Mesendoderm (in vitro differentiated cells): ENCODE measurements around the gene VPS33B.

Experiments used
- DNase-seq: peaks from one replicate; pipeline ENCODE4 v3.0.0; 2013
- H2AK5ac ChIP-seq: 2 replicates; pipeline ENCODE4 v1.6.1; 2013; ENCODE audit warnings: low read length, inconsistent platforms
- H2BK120ac ChIP-seq: 2 replicates; pipeline ENCODE4 v1.6.1; 2013; ENCODE audit warnings: low read depth, mild to moderate bottlenecking, low read length, moderate library complexity, mixed read lengths
- H2BK15ac ChIP-seq: replicated peaks from 2 replicates; pipeline ENCODE4 v1.6.1; 2013; ENCODE audit warnings: low read depth, mild to moderate bottlenecking, moderate library complexity
- H2BK5ac ChIP-seq: 2 replicates; pipeline ENCODE4 v1.6.1; 2013; ENCODE audit warnings: low read length, inconsistent platforms
- H3K18ac ChIP-seq: 2 replicates; pipeline ENCODE4 v1.6.1; 2013; ENCODE audit warnings: mild to moderate bottlenecking, low read length, mixed read lengths
- H3K23ac ChIP-seq: one replicate; pipeline ENCODE4 v1.6.1; 2013; ENCODE audit warnings: low read length
- H3K27ac ChIP-seq: 2 replicates; pipeline ENCODE4 v1.5.1; 2013; ENCODE audit warnings: low read depth, mild to moderate bottlenecking, inconsistent platforms, low read length, moderate library complexity
- H3K27me3 ChIP-seq: 2 replicates; pipeline ENCODE4 v1.6.1; 2013; ENCODE audit warnings: low read length, control low read depth, mild to moderate bottlenecking, inconsistent platforms; ENCODE audit not compliant: insufficient read depth, poor library complexity
- H3K36me3 ChIP-seq: 2 replicates; pipeline ENCODE4 v1.6.1; 2013; ENCODE audit warnings: low read length, inconsistent platforms; ENCODE audit not compliant: control insufficient read depth, insufficient read depth
- H3K4ac ChIP-seq: one replicate; pipeline ENCODE4 v1.6.1; 2013; ENCODE audit warnings: low read depth, mild to moderate bottlenecking, low read length, moderate library complexity
- H3K4me1 ChIP-seq: 2 replicates; pipeline ENCODE4 v1.6.1; 2013; ENCODE audit warnings: low read depth, low read length, inconsistent platforms; ENCODE audit not compliant: control insufficient read depth
- H3K4me2 ChIP-seq: 2 replicates; pipeline ENCODE4 v1.6.1; 2013; ENCODE audit warnings: low read length
- H3K4me3 ChIP-seq: 2 replicates; pipeline ENCODE4 v1.5.1; 2013; ENCODE audit warnings: mild to moderate bottlenecking, low read length
- H3K56ac ChIP-seq: one replicate; pipeline ENCODE4 v1.6.1; 2013; ENCODE audit warnings: low read length
- H3K79me1 ChIP-seq: 2 replicates; pipeline ENCODE4 v1.6.1; 2013; ENCODE audit warnings: low read length, inconsistent platforms
- H3K79me2 ChIP-seq: 2 replicates; pipeline ENCODE4 v1.6.1; 2013; ENCODE audit warnings: mild to moderate bottlenecking, low read length; ENCODE audit not compliant: control insufficient read depth, insufficient read depth
- H3K9ac ChIP-seq: 2 replicates; pipeline ENCODE4 v1.6.1; 2013; ENCODE audit warnings: low read length, inconsistent platforms
- H4K5ac ChIP-seq: one replicate; pipeline ENCODE4 v1.6.1; 2013; ENCODE audit warnings: low read length
- H4K8ac ChIP-seq: one replicate; pipeline ENCODE4 v1.6.1; 2013; ENCODE audit warnings: low read depth, mild to moderate bottlenecking, control low read depth, low read length, moderate library complexity
- WGBS: extraction: QIAGEN DNeasy Blood & Tissue Kit; methylation state at CpG from one replicate; pipeline ENCODE4 v1.1.7; 2013; ENCODE audit warnings: low lambda C conversion rate, missing lambda C conversion rate; ENCODE audit not compliant: insufficient coverage; ENCODE audit errors: extremely low coverage; 5-methylcytosine and 5-hydroxymethylcytosine counted together

VPS33B gene

GRCh38 chr15:90960298-90961091 lies 61.9 kb downstream of the VPS33B start:
- Histone ChIP-seq H3K27ac (no peak overlapping the region), H4K5ac (no peak overlapping the region), H2BK15ac (no peak overlapping the region), H3K4ac (no peak overlapping the region), H3K18ac (no peak overlapping the region), H4K8ac (no peak overlapping the region), H3K9ac (no peak overlapping the region), H3K4me1 (peaks cover 3% of the 10 kb centered on the region), H3K56ac (no peak overlapping the region), H3K27me3 (no peaks in the 10 kb centered on the region), H3K79me2 (no peaks in the 10 kb centered on the region), H3K79me1 (peaks cover 2% of the 10 kb centered on the region), H3K4me3 (no peak overlapping the region), H2BK5ac (no peak overlapping the region), H3K4me2 (no peak overlapping the region), H3K36me3 (peaks cover 2% of the 10 kb centered on the region), H3K23ac (no peak overlapping the region), H2AK5ac (no peak overlapping the region), H2BK120ac (no peak overlapping the region)
- WGBS: no CpG with 5 or more reads among the region's 20 CpGs
- DNase-seq: no peak

- no peak overlapping the region for H2BK15ac ChIP-seq
- H3K27ac ChIP-seq: no peak overlapping the region
- H4K8ac ChIP-seq: no peak overlapping the region
- no peak overlapping the region for H3K4me2 ChIP-seq
- no peaks in the 10 kb centered on the region for H3K27me3 ChIP-seq
- peaks cover 2% of the 10 kb centered on the region for H3K79me1 ChIP-seq
- H3K79me2 ChIP-seq: no peaks in the 10 kb centered on the region
- DNase-seq: no peak
- H2AK5ac ChIP-seq: no peak overlapping the region
- H2BK5ac ChIP-seq: no peak overlapping the region
- no peak overlapping the region for H2BK120ac ChIP-seq
- H3K9ac ChIP-seq: no peak overlapping the region
- no peak overlapping the region for H3K4ac ChIP-seq
- H3K4me1 ChIP-seq: peaks cover 3% of the 10 kb centered on the region
- no peak overlapping the region for H3K18ac ChIP-seq
- peaks cover 2% of the 10 kb centered on the region for H3K36me3 ChIP-seq
- WGBS: no CpG with 5 or more reads among the region's 5 CpGs
- H3K4me3 ChIP-seq: no peak overlapping the region
- no peak overlapping the region for H4K5ac ChIP-seq
- no peak overlapping the region for H3K56ac ChIP-seq
- no peak overlapping the region for H3K23ac ChIP-seq
Measured at GRCh38 chr15:90959894-90960293, 62.5 kb downstream of the VPS33B start.

- no peaks in the 10 kb centered on the region for H3K27me3 ChIP-seq
- H3K18ac ChIP-seq: no peak overlapping the region
- H3K4me3 ChIP-seq: no peak overlapping the region
- DNase-seq: no peak
- no peak overlapping the region for H3K4ac ChIP-seq
- H3K79me1 ChIP-seq: peaks cover 2% of the 10 kb centered on the region
- H2AK5ac ChIP-seq: no peak overlapping the region
- H3K9ac ChIP-seq: no peak overlapping the region
- H2BK15ac ChIP-seq: no peak overlapping the region
- no peaks in the 10 kb centered on the region for H3K79me2 ChIP-seq
- H2BK5ac ChIP-seq: no peak overlapping the region
- no peak overlapping the region for H4K5ac ChIP-seq
- H3K56ac ChIP-seq: no peak overlapping the region
- no CpG with 5 or more reads among the region's 8 CpGs for WGBS
- peaks cover 2% of the 10 kb centered on the region for H3K36me3 ChIP-seq
- H2BK120ac ChIP-seq: no peak overlapping the region
- H3K4me1 ChIP-seq: peaks cover 3% of the 10 kb centered on the region
- H4K8ac ChIP-seq: no peak overlapping the region
- no peak overlapping the region for H3K27ac ChIP-seq
- no peak overlapping the region for H3K4me2 ChIP-seq
- H3K23ac ChIP-seq: no peak overlapping the region
Measured at GRCh38 chr15:90959028-90959595, 63.3 kb downstream of the VPS33B start.

- Histone ChIP-seq H3K56ac (peak overlapping the region; percentile 91), H3K4me3 (no peak overlapping the region)
Measured at GRCh38 chr15:90957791-90958190, 64.6 kb downstream of the VPS33B start.

GRCh38 chr15:90957031-90957790 lies 65.2 kb downstream of the VPS33B start:
- H3K79me2 ChIP-seq: no peaks in the 10 kb centered on the region
- H3K56ac ChIP-seq: peak overlapping the region; percentile 91
- H3K4me1 ChIP-seq: peaks cover 3% of the 10 kb centered on the region
- peaks cover 2% of the 10 kb centered on the region for H3K79me1 ChIP-seq
- H3K23ac ChIP-seq: peak overlapping the region; percentile 94
- H3K18ac ChIP-seq: peak overlapping the region; percentile 29
- peaks cover 4% of the 10 kb centered on the region for H3K36me3 ChIP-seq
- H3K4me2 ChIP-seq: peak overlapping the region; percentile 90
- H2BK5ac ChIP-seq: no peak overlapping the region
- no peak overlapping the region for H3K4ac ChIP-seq
- no peak overlapping the region for H3K27ac ChIP-seq
- no peak overlapping the region for H2BK120ac ChIP-seq
- no peak overlapping the region for H4K5ac ChIP-seq
- no peak overlapping the region for H2BK15ac ChIP-seq
- H3K4me3 ChIP-seq: peak overlapping the region; percentile 54
- H3K27me3 ChIP-seq: no peaks in the 10 kb centered on the region
- H2AK5ac ChIP-seq: no peak overlapping the region
- H4K8ac ChIP-seq: no peak overlapping the region
- H3K9ac ChIP-seq: peak overlapping the region; percentile 85
- WGBS: no CpG with 5 or more reads among the region's 63 CpGs
- peak; percentile 42 for DNase-seq

More at GRCh38 chr15:90957791-90958190, 64.6 kb downstream of the VPS33B start:
- Histone ChIP-seq H3K79me2 (no peaks in the 10 kb centered on the region), H3K4ac (no peak overlapping the region), H2BK5ac (no peak overlapping the region), H3K4me1 (peaks cover 3% of the 10 kb centered on the region), H3K4me2 (no peak overlapping the region), H3K18ac (no peak overlapping the region), H2BK120ac (no peak overlapping the region), H3K9ac (peak overlapping the region; percentile 40), H3K27me3 (no peaks in the 10 kb centered on the region), H3K23ac (peak overlapping the region; percentile 80), H3K36me3 (peaks cover 4% of the 10 kb centered on the region), H2AK5ac (no peak overlapping the region), H3K27ac (no peak overlapping the region), H3K79me1 (peaks cover 2% of the 10 kb centered on the region), H4K5ac (no peak overlapping the region), H2BK15ac (no peak overlapping the region), H4K8ac (no peak overlapping the region)
- DNase-seq: no peak
- no CpG with 5 or more reads among the region's 6 CpGs for WGBS
